OCI-LY7 (cell line): Measurements from ENCODE around the gene ABCC3. TPM values are rescaled to one million over a fixed set of nuclear protein-coding genes. Genes with fewer than 3 reads are reported as not detected.

ENCODE experiments used
- BruUV-seq: library from RNA; stranded (reverse); fragments of 400-500 nt; replicated peaks from 2 replicates; lab custom pipeline; 2021; lab: Mats Ljungman, UMichigan
- CTCF ChIA-PET: fragments of 300-600 bp; sonication (Branson Sonifier 250); formaldehyde crosslinking; loops from one replicate; lab custom pipeline; 2022; ENCODE audit warnings: antibody characterized with exemption; ENCODE audit not compliant: unreplicated experiment; lab: Charles Lee
- POLR2A ChIA-PET: fragments of 300-600 bp; sonication (Branson Sonifier 250); formaldehyde crosslinking; loops from one replicate; lab custom pipeline; 2022; ENCODE audit warnings: antibody characterized with exemption; lab: Charles Lee
- DNase-seq: peaks from one replicate; pipeline ENCODE4 v3.0.0-alpha.2; 2015; ENCODE audit warnings: low spot score
- H2AFZ ChIP-seq: fragments of 200-600 bp; sonication (generic), shearing (Covaris generic); 2 replicates; pipeline ENCODE4 v1.6.1; 2014; ENCODE audit warnings: mild to moderate bottlenecking, antibody characterized with exemption, low read length, moderate library complexity
- H3K27ac ChIP-seq: fragments of 200-600 bp; sonication (generic); 2 replicates; pipeline ENCODE4 v1.5.1; 2014; ENCODE audit warnings: mixed run types, low read depth, mild to moderate bottlenecking, moderate library complexity, low read length, inconsistent platforms; ENCODE audit not compliant: poor library complexity, severe bottlenecking
- H3K36me3 ChIP-seq: fragments of 200-600 bp; sonication (generic); 2 replicates; pipeline ENCODE4 v1.6.1; 2014; ENCODE audit warnings: mild to moderate bottlenecking, antibody characterized with exemption, low read length, moderate library complexity, mixed read lengths; ENCODE audit not compliant: insufficient read depth
- H3K4me1 ChIP-seq: fragments of 200-600 bp; sonication (generic); 2 replicates; pipeline ENCODE4 v1.5.1; 2014; ENCODE audit warnings: mild to moderate bottlenecking, low read length; ENCODE audit not compliant: insufficient read depth, poor library complexity, severe bottlenecking
- H3K4me2 ChIP-seq: fragments of 200-600 bp; sonication (generic); 2 replicates; pipeline ENCODE4 v1.6.1; 2014; ENCODE audit warnings: mild to moderate bottlenecking, low read length
- H3K4me3 ChIP-seq: fragments of 200-600 bp; sonication (generic); 2 replicates; pipeline ENCODE4 v1.5.1; 2014; ENCODE audit warnings: mild to moderate bottlenecking, low read depth, low read length; ENCODE audit not compliant: poor library complexity, severe bottlenecking
- H3K79me2 ChIP-seq: fragments of 200-600 bp; sonication (generic); 2 replicates; pipeline ENCODE4 v1.6.1; 2016; ENCODE audit warnings: low read depth, mild to moderate bottlenecking, low read length, moderate library complexity, mixed read lengths; ENCODE audit not compliant: insufficient read depth
- H3K9me2 ChIP-seq: fragments of 200-600 bp; sonication (generic); 2 replicates; pipeline ENCODE4 v1.6.1; 2016; ENCODE audit warnings: mild to moderate bottlenecking, low read length, mixed read lengths; ENCODE audit not compliant: insufficient read depth
- H3K9me3 ChIP-seq: fragments of 200-600 bp; sonication (generic); 2 replicates; pipeline ENCODE4 v1.6.1; 2014; ENCODE audit warnings: mild to moderate bottlenecking, mixed run types, low read length, mixed read lengths
- H4K20me1 ChIP-seq: fragments of 200-600 bp; sonication (generic); 2 replicates; pipeline ENCODE4 v1.6.1; 2014; ENCODE audit warnings: mild to moderate bottlenecking, antibody characterized with exemption, low read length, moderate library complexity, mixed read lengths; ENCODE audit not compliant: insufficient read depth
- CTCF ChIP-seq: fragments of 200-600 bp; sonication (generic); conservative IDR thresholded peaks from 2 replicates; pipeline ENCODE4 v1.5.1; 2014; ENCODE audit warnings: mild to moderate bottlenecking, antibody characterized with exemption, low read length, moderate library complexity, mixed read lengths
- EZH2phosphoT487 ChIP-seq: fragments of 200-600 bp; sonication (generic); IDR thresholded peaks from 2 replicates; pipeline ENCODE4 v1.6.1; 2018; ENCODE audit warnings: low read depth, borderline replicate concordance, mild to moderate bottlenecking, mixed run types, antibody characterized with exemption, low read length, moderate library complexity, mixed read lengths
- intact Hi-C: fragments of 100-400 bp; cut with micrococcal nuclease; formaldehyde crosslinking; loops from one replicate; pipeline ENCODE4 v1.10.0; 2022; ENCODE audit not compliant: unreplicated experiment
- total RNA-seq, 2 experiments: library from RNA; depleted of rRNA in 1 of 2; stranded (reverse); fragments of >200 nt in 1 of 2; shearing (Covaris generic) in 1 of 2; gene quantifications; 2 replicates each; pipeline ENCODE4 v1.2.3, GENCODE V29; 2014 to 2022

The ABCC3 gene
- total RNA-seq, 2 experiments from 2014 or later, result not detected

GRCh38 chr17:50728112-50728429, 93.4 kb downstream of the ABCC3 start:
- Histone ChIP-seq H3K79me2 (peaks cover 100% of the 10 kb centered on the region), H3K27ac (no peak overlapping the region), H3K9me3 (no peaks in the 10 kb centered on the region), H4K20me1 (peaks cover 42% of the 10 kb centered on the region), H3K4me3 (no peak overlapping the region), H3K9me2 (no peaks in the 10 kb centered on the region), H3K4me2 (no peak overlapping the region), H3K36me3 (peaks cover 69% of the 10 kb centered on the region), H3K4me1 (peaks cover 35% of the 10 kb centered on the region), H2AFZ (no peak overlapping the region)
- CTCF ChIA-PET, result no interaction called here
- POLR2A ChIA-PET, result no interaction called here
- DNase-seq, result no peak
- TF ChIP-seq CTCF, result no peak
- TF ChIP-seq EZH2phosphoT487, result no peak
- no TSS peak for BruUV-seq
- intact Hi-C loops, result no loop called here

GRCh38 chr17:50728881-50729765, 94.4 kb downstream of the ABCC3 start:
- H3K4me2 ChIP-seq, result no peak overlapping the region
- ChIA-PET POLR2A (no interaction called here), CTCF (no interaction called here)
- no peak overlapping the region for H3K4me3 ChIP-seq
- H3K27ac ChIP-seq, result no peak overlapping the region
- H3K79me2 ChIP-seq, result peaks cover 100% of the 10 kb centered on the region
- BruUV-seq, result TSS peak; percentile 12
- peaks cover 25% of the 10 kb centered on the region for H3K4me1 ChIP-seq
- H3K36me3 ChIP-seq, result peaks cover 62% of the 10 kb centered on the region
- no peak for DNase-seq
- no peak overlapping the region for H2AFZ ChIP-seq
- no peaks in the 10 kb centered on the region for H3K9me2 ChIP-seq
- H3K9me3 ChIP-seq, result no peaks in the 10 kb centered on the region
- H4K20me1 ChIP-seq, result peaks cover 33% of the 10 kb centered on the region
- no peak for TF ChIP-seq EZH2phosphoT487
- TF ChIP-seq CTCF, result no peak
- intact Hi-C loops, result no loop called here
